GM18502 (cell line): ENCODE data around the gene C6orf89.
"Not testable (repeated sequence)": the region's sequence is repeated elsewhere in the genome, so short reads cannot be mapped to it uniquely, and the experiment has no call there.

Source experiments
- ATAC-seq: cut with Tn5 transposase; IDR thresholded peaks from one replicate; pipeline ENCODE4 v1.9.1; 2021; ENCODE audit warnings: mild to moderate bottlenecking; ENCODE audit not compliant: unreplicated experiment, poor library complexity

The C6orf89 gene

DNA sequence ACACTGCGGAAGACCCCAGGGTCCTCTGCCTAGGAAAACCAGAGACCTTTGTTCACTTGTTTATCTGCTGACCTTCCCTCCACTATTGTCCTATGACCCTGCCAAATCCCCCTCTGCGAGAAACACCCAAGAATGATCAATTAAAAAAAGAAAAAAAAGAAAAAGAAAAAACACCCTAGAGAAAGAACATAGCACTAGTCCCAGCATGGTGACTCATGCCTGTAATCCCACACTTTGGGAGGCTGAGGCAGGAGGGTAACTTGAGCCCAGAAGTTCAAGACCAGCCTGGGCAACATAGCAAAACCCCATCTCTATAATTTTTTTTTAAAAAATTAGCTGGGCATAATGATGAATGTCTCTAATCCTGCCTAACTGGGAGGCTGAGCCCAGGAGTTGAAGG is 56.6 kb downstream of the C6orf89 start:
- not testable (repeated sequence) for ATAC-seq

GRCh38 chr6:36944650-36945049 is 58.9 kb downstream of the C6orf89 start:
- ATAC-seq = no peak

- ATAC-seq = no peak
Measured at GRCh38 chr6:36945301-36945700, 59.5 kb downstream of the C6orf89 start.

GRCh38 chr6:36946526-36946925 is 60.8 kb downstream of the C6orf89 start:
- ATAC-seq = no peak

DNA sequence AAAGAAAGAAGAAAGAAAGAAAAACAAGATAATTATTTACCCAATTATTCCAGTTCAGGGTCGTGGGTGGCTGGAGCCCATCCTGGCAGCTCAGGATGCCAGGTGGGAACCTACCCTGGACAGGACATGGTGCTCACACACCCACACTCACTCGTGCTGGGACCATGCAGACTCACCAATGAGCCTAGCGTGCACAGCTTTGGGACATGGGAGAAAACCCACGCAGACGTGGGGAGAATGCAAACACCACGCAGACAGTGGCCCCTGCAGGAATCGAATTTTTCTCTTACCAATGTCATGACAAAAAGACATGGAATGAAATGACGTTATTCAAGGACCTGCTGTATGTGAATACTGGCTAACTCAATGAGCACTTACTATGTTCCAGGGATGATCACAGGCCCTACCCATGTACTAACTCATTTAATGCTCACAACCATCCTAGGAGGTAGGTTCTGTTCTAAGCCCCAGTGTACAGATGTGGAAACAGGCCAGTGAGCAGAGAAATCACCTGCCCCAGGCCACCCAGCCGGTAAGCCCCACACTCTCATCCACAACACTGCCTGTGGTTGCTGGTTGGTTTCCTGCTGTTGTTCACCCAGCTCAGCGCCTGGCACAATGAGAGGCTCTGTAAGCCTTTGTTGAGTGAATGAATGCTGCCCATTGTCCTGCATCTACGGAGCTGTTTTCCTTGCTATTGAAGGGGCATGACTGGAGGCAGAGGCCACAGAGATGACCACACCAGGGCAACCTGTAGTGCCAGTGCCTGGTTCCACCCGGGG is 62.0 kb downstream of the C6orf89 start:
- ATAC-seq = no peak

DNA sequence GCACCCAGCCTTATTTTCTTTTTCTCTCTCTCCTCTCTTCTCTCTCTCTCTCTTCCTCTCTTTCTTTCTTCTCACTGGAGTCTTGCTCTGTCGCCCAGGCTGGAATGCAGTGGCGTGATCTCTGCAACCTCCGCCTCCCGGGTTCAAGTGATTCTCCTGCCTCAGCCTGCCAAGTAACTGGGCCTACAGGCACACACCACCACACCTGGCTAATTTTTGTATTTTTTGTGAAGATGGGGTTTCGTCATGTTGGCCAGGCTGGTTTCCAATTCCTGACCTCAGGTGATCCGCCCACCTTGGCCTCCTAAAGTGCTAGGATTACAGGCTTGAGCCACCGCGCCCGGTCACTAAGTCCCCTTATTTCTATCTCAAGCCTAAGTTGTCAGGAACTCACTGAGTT is 63.3 kb downstream of the C6orf89 start:
- ATAC-seq = not testable (repeated sequence)

DNA sequence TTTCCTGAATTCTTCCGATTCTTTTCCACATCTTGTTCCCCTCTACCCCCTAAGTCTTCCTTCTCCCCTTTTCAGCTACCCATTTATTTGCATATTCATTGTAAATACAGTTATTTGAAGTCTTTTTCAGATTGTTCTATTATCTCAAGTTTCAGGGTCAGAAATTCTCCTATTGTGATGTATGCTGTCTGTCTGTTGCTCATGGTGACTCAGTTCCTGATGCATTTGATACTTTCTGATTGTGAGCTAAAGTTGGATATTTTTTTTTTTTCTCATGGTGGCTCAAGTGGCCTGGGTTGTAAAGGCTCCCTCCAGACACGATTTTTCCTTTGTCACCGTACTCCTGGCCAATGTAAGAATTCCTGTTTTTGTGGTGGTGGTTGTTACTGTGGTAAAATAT is 63.9 kb downstream of the C6orf89 start:
- ATAC-seq = no peak

DNA sequence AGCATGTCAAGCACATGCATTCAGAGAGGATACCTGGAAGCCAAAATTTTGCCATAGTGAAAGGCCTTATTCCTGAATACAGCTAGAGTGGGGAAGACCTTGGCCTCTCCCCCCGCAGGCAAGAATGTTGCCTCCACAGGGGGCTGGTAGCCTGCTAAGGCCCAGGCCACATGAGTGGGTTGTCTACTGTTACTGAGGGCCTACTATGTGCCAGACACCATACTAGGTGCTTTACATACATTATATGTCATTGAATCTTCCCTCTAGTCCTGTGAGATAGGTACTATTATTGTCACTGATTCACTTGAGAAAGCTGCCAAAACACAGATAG is 68.1 kb downstream of the C6orf89 start:
- ATAC-seq = no peak

GRCh38 chr6:36954262-36954931 is 68.6 kb downstream of the C6orf89 start, which contains the start of gene PI16:
PI16 (plus strand) TSS chr6:36954738; CDS start chr6:36954761, 23 bp downstream.
- ATAC-seq = no peak

GRCh38 chr6:36955136-36955535 is 69.4 kb downstream of the C6orf89 start:
- no peak for ATAC-seq

- ATAC-seq = no peak
Measured at GRCh38 chr6:36955671-36956445, 70.1 kb downstream of the C6orf89 start.

DNA sequence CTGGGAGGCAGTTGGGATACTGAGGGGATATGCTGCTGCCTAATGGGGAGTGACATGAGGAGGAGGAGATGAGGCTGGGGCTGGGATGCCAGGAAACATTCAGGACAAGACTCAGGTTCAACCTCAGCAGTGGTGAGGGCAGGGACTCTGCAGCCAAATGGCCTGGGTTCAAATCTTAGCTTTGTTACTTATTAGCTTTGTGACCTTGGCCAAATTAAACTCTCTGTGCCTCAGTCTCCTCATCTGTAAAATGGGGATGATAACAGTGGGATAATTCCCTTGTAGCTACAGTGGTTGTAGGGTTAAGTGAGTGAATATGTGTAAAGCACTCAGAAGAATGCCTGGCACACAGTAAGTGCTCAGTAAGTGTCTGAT is 70.7 kb downstream of the C6orf89 start:
- no peak for ATAC-seq

DNA sequence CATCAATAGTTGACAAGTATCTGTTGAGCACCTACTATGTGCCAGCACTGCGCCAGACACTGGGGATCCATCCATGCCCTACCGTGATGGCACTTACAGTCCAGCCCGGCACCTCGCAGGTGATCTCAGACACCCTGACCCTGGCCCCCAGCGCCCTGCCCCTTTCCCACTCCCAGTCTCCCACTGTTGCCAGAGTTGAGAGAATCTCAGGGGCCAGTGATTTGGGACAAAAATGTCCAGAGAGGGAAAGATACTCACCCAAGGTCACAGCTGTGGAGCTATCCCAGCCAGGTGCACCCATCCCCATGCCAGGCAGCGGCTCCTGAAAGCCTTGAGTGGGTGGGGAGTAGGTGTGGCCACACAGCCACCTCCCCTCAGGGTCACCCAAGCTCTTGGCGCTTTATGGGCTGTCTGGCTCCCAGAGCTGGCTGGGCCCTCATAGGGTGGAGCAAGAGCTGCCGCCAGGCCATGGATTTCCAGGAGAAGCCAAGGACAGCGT is 72.1 kb downstream of the C6orf89 start:
- no peak for ATAC-seq

GRCh38 chr6:36958775-36959554 is 73.2 kb downstream of the C6orf89 start:
- no peak for ATAC-seq

DNA sequence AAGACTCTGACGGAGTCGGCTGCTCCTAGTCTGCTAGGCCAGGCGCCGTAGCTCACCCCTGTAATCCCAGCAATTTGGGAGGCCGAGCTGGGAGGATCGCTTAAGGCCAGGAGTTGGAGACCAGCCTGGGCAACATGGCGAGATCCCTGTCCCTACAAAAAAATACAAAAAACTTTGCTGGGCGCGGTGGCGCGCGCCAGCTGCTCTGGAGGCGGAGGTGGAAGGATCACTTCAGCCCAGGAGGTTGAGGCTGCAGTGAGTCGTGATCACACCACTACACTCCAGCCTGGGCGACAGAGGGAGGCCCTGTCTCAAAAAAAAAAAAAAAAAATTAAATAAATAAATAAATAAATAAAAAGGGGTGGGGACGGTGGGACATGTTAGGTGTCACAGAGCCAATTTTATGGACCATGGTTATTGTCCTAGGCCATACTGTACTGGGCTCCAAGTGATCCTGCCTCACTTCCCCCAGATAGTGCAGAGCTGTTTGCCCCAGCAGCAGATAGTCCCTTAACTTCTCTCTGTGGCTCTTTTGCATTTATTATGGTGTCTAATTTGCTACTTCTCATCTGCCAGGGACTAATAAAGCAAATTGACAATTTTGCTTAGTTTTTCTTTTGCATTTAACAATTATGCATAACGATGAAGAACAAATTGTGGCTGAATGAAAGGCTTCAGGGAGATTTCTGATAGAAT is 74.0 kb downstream of the C6orf89 start:
- no peak for ATAC-seq

DNA sequence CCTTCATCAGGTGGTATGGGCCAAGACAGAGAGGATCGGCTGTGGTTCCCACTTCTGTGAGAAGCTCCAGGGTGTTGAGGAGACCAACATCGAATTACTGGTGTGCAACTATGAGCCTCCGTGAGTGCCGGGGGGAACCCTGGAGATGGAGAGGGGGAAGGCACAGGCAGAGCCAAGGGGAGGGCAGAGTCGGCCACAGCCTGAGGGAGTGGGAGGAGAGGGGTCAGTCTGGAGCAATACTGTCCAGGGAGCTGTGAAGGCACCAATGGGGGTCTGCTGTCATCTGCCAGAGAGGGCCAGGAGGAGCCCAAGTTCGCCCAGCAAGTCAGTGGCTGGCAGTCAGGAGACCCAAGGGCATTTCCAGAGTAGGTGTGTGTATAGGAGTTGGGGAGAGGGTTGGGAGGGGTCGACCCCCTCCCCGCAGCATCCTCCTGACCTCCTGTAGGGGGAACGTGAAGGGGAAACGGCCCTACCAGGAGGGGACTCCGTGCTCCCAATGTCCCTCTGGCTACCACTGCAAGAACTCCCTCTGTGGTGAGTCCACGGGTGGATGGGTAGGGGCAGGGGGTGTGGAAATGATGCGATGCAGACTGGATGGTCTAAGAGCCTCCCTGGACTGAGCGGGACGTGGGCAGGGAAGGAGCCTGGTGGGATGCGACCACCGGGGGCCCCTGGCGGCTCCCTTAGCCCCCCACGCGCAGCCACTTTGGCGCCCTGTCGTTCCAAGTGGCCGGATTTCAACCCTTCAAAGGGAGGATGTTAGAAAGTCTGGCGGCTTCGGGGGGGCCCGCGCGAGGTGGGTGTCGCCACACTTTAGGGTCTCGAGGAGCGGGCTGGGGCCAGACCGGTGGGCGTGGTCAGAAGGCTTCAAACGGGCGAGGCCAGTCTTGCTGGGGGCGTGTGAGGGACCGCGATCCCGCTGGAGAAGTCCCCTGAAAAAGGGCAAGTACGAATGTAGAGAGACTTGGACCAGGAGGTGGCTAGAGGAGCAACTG is 76.0 kb downstream of the C6orf89 start:
- no peak for ATAC-seq

GRCh38 chr6:36962874-36963273 is 77.1 kb downstream of the C6orf89 start:
- no peak for ATAC-seq

DNA sequence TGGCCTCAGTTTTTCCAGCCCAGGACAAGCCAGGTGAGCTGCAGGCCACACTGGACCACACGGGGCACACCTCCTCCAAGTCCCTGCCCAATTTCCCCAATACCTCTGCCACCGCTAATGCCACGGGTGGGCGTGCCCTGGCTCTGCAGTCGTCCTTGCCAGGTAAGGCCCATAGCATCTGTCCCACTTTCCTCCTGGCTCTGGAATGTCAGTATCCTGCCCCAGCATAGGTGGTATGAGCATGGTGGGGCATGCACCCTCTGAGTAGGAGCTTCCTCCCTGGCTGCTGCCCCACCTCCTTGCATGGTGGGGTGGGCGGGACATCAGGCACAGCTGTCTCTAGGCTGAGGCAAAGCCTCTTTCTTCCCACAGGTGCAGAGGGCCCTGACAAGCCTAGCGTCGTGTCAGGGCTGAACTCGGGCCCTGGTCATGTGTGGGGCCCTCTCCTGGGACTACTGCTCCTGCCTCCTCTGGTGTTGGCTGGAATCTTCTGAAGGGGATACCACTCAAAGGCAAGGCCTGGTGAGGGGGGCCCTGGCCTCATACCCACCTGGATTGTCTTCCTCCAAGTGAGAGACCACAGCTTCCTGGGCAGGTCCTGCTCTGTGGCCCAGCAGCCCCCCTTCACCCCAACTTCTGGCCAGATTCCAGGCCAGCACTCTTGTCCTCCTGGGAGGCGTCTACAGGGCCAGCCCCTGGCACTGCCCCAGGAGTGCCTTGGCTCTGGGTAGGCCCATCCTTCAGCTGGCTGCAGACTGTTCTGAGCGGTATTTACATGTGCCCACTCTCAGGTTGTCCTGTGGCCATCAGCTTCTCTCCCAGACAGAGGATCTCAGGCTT is 77.9 kb downstream of the C6orf89 start:
- no peak for ATAC-seq
